ENCODE data around the gene KANK2.

KANK2 gene

GRCh38 chr19:11226716-11227166 lies 29.4 kb upstream of the KANK2 start:
- DNase-seq (ENCODE audit: low spot score), result no peak

DNA sequence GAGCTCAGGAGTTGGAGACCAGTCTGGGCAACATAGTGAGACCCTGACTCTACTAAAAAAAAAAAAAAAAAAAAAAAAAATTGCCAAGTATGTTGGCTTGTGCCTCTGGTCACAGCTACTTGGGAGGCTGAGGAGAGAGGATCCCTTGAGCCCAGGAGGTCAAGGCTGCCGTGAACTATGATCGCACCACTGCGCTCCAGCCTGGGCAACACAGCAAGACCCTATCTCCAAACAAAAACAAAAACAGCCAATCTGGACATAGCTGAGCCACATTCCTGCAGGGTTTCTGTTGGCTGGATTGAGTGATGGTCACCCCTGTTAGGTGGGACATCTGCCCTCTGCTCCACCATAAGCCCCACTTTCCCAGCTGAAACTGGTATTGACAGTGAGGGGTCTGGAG lies 28.5 kb upstream of the KANK2 start:
- DNase-seq (ENCODE audit: low spot score), result no peak

DNA sequence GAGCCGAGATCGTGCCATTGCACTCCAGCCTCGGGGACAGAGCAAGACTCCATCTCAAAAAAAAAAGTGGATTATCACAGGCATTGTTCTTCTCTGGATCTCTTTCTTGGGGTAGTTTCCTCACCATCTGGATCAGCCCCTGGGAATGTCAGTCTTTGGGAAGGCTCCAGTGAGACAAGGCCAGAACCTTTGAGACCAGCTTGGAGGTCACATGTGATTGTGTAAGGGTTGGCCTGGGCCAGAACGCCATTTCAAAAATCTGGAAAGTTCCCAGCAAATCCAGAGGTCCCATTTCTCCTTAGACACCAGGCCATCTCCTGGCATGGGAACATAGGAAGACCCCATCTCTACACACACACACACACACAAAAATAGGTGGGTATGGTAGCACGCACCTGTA lies 27.8 kb upstream of the KANK2 start:
- DNase-seq (ENCODE audit: low spot score), result no peak

GRCh38 chr19:11224429-11224828 lies 27.1 kb upstream of the KANK2 start:
- no peak for DNase-seq (ENCODE audit: low spot score)

DNA sequence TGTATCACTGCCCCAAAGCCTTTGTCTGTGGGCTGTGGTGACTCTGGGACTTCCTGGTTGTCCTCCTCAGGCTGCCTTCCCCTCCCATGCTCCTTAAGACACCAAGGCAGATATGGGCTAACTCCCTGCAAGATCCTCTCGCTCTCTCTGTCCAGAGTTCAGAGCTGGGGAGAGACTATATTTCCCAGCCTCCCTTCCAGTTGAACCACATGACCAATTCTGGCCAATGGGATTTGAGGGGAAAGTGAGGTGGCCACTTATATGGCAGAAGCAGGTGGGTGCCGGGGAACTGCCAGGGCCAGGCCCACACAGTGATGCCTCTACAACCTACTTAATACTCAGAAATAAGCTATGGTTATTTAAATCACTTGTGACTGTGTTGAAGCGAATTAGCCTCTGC lies 25.9 kb upstream of the KANK2 start:
- peak; percentile 53 for DNase-seq (ENCODE audit: low spot score)

DNA sequence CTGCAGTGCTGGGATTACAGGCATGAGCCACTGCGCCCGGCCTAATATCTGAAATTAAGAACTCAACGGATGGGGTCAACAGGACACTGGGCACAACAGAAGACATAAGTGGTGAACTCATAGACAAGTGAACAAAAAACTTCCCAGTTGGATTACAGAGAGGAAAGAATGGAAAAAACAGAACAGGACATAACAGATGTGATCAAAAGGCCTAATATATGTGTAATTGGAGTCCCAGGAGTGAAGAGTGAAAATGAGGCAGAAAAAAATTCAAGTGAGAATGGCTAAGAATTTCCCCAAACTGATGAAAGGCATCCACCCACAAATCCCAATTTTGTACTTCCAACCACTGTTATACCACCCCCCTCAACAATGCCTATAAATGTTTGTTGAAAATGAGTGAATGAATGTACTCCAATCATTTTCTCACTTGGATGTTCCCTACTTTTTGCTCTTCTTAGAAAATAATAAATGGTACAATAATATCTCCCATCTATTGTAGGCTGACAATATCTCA lies 23.8 kb upstream of the KANK2 start:
- DNase-seq (ENCODE audit: low spot score), result no peak

- no peak for DNase-seq (ENCODE audit: low spot score)
Measured at GRCh38 chr19:11214387-11214786, 17.0 kb upstream of the KANK2 start.

GRCh38 chr19:11210656-11210928 lies 13.2 kb upstream of the KANK2 start:
- DNase-seq (ENCODE audit: low spot score), result no peak

DNA sequence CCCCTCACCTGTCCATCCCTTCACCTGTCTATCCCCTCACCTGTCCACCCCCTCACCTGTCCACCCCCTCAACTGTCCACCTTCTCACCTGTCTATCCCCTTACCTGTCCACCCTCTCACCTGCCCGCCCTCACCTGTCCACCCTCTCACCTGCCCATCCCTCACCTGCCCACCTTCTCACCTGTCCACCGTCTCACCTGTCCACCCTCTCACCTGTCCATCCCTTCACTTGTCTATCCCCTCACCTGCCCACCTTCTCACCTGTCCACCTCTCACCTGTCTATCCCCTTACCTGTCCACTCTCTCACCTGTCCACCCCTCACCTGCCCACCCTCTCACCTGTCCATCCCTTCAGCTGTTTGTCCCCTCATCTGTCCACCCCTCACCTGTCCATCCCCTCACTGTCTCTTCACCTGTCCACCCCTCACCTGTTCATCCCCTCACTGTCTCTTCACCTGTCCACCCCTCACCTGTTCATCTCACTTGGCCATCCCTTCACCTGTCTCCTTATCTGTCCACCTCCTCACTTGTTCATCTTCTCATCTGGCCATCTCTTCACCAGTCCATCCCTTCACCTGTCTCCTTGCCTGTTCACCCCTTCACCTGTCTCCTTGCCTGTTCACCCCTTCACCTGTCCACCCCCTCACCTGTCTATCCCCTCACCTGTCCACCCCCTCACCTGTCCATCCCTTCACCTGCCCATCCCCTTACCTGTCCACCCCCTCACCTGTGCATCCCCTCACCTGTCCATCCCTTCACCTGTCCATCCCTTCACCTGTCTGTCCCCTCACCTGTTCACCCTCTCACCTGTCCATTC lies 12.7 kb upstream of the KANK2 start:
- no peak for DNase-seq (ENCODE audit: low spot score)

DNA sequence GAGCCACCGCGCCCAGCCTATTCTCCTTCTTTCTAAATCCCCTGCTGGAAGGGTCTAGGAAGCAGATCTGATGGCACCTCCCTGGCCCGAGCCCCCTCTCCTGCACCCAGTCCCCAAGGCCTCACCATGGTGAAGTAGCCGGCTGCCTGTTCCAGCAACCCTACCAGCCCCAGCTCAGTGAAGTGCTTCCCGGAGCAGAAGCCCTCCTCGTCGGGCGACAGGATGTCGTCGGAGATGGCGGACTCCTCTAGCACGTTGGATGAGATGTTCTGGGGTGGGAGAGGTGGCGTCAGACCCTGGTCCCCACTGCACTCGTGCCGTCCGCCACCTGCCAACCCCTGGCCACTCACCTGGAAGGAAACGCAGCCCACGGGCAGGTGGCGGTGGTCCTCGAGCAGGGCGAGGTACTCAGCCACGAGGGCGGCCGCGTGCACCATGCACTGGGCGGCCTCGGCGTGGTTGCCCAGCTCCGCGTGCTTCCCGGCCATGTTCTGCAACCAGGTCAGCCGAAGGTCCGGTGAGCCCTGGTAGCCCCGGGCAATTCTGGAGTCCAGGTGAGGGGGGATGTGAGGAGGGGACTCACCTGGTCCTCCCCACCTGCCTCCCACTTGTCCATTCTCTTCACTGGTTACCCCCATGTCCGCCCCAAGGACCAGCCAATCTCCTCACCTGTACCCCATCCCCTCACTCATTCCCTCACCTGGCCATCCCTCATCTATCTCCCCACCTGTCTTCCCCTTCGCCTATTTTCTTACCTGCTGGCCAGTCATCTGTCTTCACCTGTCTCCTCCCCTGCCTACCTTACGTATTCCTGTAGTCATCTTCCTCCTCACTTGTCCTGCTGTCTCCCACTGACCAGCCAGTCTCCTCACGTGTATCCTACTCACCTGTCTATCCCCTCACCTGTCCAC lies 11.5 kb upstream of the KANK2 start:
- no peak for DNase-seq (ENCODE audit: low spot score)

DNA sequence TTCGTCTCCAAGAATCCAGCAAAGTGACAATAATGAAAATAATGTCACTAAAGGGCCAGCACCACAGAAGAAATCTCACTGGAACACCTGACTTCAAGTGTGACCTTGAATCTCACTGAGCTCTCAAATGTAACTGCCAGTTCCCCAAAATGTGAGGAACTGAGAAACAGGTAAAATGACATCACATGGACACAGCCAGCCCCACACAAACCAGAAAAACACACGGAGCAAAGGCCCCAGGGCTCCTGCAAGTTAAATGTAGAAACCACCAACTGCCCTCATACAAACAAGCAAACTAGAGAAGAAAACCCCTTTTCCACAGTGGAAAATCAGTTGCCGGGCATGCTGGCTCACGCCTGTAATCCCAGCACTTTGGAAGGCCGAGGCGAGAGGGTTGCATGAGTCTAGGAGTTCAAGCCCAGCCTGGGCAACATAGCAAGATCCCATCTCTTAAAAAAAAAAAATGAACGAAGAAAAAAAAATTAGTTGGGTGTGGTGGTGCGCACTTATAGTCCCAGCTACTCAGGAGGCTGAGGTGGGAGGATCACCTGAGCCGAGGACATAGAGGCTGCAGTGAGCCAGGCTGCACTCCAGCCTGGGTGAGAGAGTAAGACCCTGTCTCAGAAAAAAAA lies 8.7 kb upstream of the KANK2 start:
- no peak for DNase-seq (ENCODE audit: low spot score)

GRCh38 chr19:11204943-11205349 lies 7.6 kb upstream of the KANK2 start:
- DNase-seq (ENCODE audit: low spot score), result no peak

- no peak for DNase-seq (ENCODE audit: low spot score)
Measured at GRCh38 chr19:11204076-11204602, 6.8 kb upstream of the KANK2 start.

DNA sequence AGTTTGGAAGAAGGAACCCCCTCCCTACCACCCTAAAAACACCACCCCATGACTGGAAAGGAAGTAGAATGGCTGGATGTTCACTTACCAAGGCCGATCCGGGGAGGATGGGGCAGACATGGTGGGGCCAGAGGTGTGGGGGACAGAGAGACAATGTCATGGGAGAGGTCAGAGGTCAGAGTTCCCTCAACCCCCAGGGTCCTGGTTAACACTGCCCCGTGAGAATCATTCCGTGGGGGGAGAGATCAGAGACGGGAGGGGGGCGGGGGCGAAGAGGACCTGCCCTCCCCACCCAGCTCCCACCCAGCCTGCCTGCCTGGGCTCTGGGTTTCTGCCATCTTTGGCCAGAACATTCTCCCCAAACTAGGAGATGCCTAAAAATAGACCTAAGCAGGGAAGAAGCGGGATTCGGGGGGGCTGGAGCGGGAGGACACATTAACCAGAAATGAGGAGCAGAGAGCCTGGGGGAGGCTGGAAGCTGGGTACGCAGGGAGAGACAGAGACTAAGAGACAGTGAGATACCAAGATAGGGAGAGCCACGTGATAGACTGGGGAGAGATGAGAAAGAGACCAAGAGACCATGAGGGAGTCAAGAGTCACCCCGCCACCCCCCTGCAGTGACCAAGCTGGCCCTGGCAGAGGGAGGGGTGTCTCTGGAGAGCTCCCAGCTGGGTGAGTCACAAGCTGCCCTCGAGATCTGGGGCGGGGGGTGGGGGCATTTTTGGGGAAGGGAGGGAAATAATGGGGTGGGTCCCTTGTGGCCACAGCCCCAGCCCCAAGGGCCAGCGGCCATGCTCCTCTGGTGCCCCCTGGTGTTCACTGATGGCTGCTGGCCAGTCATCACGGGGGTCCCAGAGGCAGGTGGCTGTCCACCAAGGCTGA lies 6.1 kb upstream of the KANK2 start:
- DNase-seq (ENCODE audit: low spot score), result peak; percentile 52

GRCh38 chr19:11202488-11203193 lies 5.3 kb upstream of the KANK2 start:
- no peak for DNase-seq (ENCODE audit: low spot score)

GRCh38 chr19:11201791-11202190 lies 4.4 kb upstream of the KANK2 start:
- no peak for DNase-seq (ENCODE audit: low spot score)

- no peak for DNase-seq (ENCODE audit: low spot score)
Measured at GRCh38 chr19:11200931-11201330, 3.6 kb upstream of the KANK2 start.

GRCh38 chr19:11200015-11200574 lies 2.8 kb upstream of the KANK2 start:
- no peak for DNase-seq (ENCODE audit: low spot score)

DNA sequence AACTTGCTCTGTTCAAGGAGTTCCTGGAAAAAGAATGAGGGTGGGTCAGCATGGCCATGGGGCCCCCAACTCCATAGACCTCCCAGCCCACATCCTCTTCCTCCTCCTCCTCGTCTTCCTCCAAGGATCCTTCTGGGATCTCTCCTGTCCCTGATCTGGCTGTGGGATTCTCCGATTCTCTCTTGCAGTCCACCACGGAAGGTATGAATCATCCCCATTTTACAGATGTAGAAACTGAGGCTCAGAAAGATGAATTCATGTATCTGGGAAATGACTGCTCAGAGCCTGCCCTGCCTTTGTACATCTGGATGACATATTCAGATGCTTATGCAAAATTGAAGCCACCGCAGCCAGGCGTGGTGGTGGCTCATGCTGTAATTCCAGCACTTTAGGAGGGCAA lies 2.2 kb upstream of the KANK2 start:
- no peak for DNase-seq (ENCODE audit: low spot score)

All from SK-N-DZ (cell line).